ENCODE data around the gene KREMEN1. TPM values are rescaled to one million over a fixed set of nuclear protein-coding genes. Genes with fewer than 3 reads are reported as not detected.

Gene KREMEN1
- total and polyA plus RNA-seq, 8 donors = 24.6 to 49.7 (median 33.6) TPM

DNA sequence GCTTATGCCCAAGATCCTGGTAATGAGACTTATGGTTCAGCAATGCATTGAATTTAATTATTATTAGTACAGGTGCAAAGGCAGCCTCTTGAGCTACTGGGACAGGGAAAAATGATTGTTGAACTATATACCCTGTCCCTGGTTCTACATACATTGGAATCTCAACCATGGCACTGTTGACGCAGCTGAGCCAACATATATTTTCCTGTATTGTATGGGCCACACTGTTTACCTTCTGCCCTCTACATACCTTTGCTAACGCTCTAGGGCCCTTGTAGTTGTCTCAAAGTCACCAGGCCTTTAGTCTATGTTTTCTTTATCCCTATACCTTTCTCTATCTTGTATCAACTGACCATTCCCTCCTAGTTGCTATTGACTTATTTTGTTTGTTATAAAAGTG, 22.6 kb downstream of the KREMEN1 start:
- Histone ChIP-seq H3K27ac (no peak overlapping the region), H3K4me3 (no peak overlapping the region), H3K36me3 (peaks cover 0 to 19% of the 10 kb centered on the region in 2 donors), H3K9me3 (no peaks in the 10 kb centered on the region), H3K27me3 (no peaks in the 10 kb centered on the region), H3K4me1 (peaks cover 8 to 10% of the 10 kb centered on the region in 2 donors)
- DNase-seq (no peak), ATAC-seq (no peak)
- intact Hi-C loops (cut with DNase I) = no loop called here
- TF ChIP-seq, protein P1, sequence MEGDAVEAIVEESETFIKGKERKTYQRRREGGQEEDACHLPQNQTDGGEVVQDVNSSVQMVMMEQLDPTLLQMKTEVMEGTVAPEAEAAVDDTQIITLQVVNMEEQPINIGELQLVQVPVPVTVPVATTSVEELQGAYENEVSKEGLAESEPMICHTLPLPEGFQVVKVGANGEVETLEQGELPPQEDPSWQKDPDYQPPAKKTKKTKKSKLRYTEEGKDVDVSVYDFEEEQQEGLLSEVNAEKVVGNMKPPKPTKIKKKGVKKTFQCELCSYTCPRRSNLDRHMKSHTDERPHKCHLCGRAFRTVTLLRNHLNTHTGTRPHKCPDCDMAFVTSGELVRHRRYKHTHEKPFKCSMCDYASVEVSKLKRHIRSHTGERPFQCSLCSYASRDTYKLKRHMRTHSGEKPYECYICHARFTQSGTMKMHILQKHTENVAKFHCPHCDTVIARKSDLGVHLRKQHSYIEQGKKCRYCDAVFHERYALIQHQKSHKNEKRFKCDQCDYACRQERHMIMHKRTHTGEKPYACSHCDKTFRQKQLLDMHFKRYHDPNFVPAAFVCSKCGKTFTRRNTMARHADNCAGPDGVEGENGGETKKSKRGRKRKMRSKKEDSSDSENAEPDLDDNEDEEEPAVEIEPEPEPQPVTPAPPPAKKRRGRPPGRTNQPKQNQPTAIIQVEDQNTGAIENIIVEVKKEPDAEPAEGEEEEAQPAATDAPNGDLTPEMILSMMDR (IDR thresholded peaks at IDR 0.05) = no peak

GRCh38 chr22:29096736-29097669, 24.2 kb downstream of the KREMEN1 start:
- H3K27ac ChIP-seq = no peak overlapping the region
- ATAC-seq = no peak

DNA sequence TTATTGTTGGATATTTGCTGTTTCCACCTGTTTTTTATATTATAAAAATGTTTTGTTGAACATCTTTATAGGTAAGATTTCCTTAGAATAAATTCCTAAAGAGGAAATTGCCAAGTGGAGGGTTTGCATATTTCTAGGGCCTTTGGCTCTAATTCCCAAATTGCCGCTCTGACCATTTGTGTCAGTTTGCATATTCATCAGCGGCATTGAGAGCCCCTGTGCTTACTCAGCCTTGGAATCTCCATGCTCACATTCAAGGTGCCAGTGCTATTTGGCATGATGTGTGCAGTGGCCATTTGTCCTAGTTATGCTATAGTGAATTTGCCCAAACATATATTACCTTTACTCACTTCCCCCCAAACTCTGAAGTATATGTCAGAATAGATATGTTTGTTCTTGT, 25.5 kb downstream of the KREMEN1 start:
- no peaks in the 10 kb centered on the region for H3K9me3 ChIP-seq
- no peaks in the 10 kb centered on the region for H3K4me1 ChIP-seq
- no peak overlapping the region for H3K27ac ChIP-seq
- ATAC-seq (no peak), DNase-seq (no peak)
- no peak overlapping the region for H3K4me3 ChIP-seq
- H3K27me3 ChIP-seq = no peaks in the 10 kb centered on the region
- intact Hi-C loops (cut with DNase I) = no loop called here
- TF ChIP-seq, protein P1 (IDR thresholded peaks at IDR 0.05) = no peak
- peaks cover 0 to 19% of the 10 kb centered on the region in 2 donors for H3K36me3 ChIP-seq

More at GRCh38 chr22:29096736-29097669, 24.2 kb downstream of the KREMEN1 start:
- TF ChIP-seq, protein P1 (IDR thresholded peaks at IDR 0.05) = no peak
- intact Hi-C loops (cut with DNase I) = no loop called here
- no peak for DNase-seq
- peaks cover 0 to 19% of the 10 kb centered on the region in 2 donors for H3K36me3 ChIP-seq
- H3K4me3 ChIP-seq = no peak overlapping the region
- no peaks in the 10 kb centered on the region for H3K9me3 ChIP-seq
- peaks cover 6 to 10% of the 10 kb centered on the region in 2 donors for H3K4me1 ChIP-seq
- H3K27me3 ChIP-seq = no peaks in the 10 kb centered on the region

DNA sequence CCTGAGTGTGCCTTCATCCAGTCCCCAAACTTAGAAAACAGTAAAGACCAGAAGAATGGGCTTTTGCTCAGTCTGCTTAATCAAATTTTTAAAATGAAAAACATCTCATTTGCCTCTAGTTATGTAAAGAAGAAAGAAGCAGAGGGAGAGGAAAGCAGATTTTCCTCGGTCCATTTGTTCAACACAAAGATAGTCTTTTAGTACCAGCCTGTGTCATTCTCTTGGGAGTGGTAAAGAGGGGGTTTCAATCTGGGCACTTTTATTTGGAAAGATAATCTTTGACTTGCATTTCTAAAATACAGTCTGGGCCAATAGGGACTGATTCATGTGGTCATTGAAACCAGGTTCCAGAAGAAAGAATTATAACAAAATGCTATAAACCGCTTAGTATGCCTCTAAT, 29.5 kb downstream of the KREMEN1 start:
- TF ChIP-seq, protein P1 (IDR thresholded peaks at IDR 0.05) = no peak
- ATAC-seq (no peak), DNase-seq (no peak)
- no peaks in the 10 kb centered on the region for H3K9me3 ChIP-seq
- intact Hi-C loops (cut with DNase I) = no loop called here
- H3K4me1 ChIP-seq = no peaks in the 10 kb centered on the region
- no peak overlapping the region for H3K27ac ChIP-seq
- no peak overlapping the region for H3K4me3 ChIP-seq
- peaks cover 0 to 11% of the 10 kb centered on the region in 2 donors for H3K36me3 ChIP-seq
- H3K27me3 ChIP-seq = no peaks in the 10 kb centered on the region

DNA sequence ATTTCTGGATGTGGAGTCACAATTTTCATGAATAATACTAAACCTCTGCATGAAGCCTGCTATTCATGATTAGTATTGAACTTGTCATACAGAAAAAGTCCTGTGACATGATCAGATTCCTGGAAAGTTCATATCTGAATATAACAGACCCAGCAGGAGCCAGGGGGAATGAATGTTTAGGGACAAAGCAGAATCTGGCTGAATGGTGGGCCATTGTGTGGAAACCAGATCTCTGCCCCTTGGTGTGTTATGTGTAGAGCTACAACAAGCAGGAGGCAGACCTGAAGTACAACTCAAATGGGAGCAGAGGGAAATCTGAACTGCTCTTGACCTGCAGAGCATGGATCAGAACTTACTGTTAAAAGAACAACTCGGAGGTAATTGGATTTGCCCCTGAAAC, 30.3 kb downstream of the KREMEN1 start:
- Histone ChIP-seq H3K27ac (no peak overlapping the region), H3K4me3 (no peak overlapping the region), H3K9me3 (no peaks in the 10 kb centered on the region), H3K27me3 (no peaks in the 10 kb centered on the region), H3K4me1 (no peaks in the 10 kb centered on the region), H3K36me3 (peaks cover 0 to 11% of the 10 kb centered on the region in 2 donors)
- TF ChIP-seq, protein P1 (IDR thresholded peaks at IDR 0.05) = no peak
- ATAC-seq (no peak), DNase-seq (no peak)
- intact Hi-C loops (cut with DNase I) = no loop called here
